GM19035 (cell line): Measurements from ENCODE around the gene TSTD1.
"Not testable (repeated sequence)": the region's sequence is repeated elsewhere in the genome, so short reads cannot be mapped to it uniquely, and the experiment has no call there.

Source experiments
- ATAC-seq: cut with Tn5 transposase; IDR thresholded peaks from one replicate; pipeline ENCODE4 v1.9.1; 2021; ENCODE audit not compliant: unreplicated experiment

Gene TSTD1

GRCh38 chr1:161009602-161010211 lies 29.1 kb downstream of the TSTD1 start:
- ATAC-seq: no peak

GRCh38 chr1:161008869-161009510 lies 29.8 kb downstream of the TSTD1 start:
- no peak for ATAC-seq

DNA sequence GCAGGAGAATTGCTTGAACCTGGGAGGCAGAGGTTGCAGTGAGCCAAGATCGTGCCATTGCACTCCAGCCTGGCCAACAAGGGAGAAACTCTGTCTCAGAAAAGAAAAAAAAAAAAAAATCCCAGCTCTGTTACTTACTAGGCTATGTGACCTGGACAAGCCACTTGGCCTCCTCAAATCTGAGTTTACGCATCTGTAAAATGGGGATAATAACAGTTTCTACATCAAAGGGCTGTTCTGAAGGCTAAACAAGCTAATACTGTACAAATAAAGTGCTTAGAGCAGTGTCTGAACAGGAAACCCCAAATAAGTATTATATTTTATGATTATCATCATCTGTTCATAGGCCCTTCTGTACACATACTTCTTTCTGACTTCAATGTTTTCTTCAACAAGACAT lies 31.4 kb downstream of the TSTD1 start:
- no peak for ATAC-seq

- ATAC-seq: no peak
Observed at GRCh38 chr1:161006563-161006962, 32.2 kb downstream of the TSTD1 start.

GRCh38 chr1:161001525-161001924 lies 37.2 kb downstream of the TSTD1 start:
- ATAC-seq: no peak

- ATAC-seq: no peak
Observed at GRCh38 chr1:161000736-161001480, 37.9 kb downstream of the TSTD1 start.

DNA sequence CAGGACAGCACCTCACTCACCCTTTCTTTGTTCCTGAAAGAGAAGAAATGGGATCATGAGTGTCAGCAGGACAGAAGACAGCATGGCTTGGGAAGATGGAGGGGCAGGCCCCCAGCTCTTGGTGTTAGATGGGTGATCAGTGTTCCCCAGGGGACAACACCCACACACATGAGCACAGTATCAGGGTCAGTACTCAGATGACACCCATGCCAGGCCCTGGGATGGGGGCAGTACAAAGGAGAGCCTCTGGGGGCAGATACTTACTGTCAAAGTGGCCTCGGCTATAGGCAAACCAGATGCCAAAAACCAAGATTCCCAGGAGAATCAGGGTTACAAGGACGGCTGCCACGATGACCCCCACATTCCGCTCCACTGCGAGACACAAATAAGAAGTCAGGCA lies 39.4 kb downstream of the TSTD1 start:
- no peak for ATAC-seq

GRCh38 chr1:160997323-160998038 lies 41.3 kb downstream of the TSTD1 start:
- ATAC-seq: no peak

DNA sequence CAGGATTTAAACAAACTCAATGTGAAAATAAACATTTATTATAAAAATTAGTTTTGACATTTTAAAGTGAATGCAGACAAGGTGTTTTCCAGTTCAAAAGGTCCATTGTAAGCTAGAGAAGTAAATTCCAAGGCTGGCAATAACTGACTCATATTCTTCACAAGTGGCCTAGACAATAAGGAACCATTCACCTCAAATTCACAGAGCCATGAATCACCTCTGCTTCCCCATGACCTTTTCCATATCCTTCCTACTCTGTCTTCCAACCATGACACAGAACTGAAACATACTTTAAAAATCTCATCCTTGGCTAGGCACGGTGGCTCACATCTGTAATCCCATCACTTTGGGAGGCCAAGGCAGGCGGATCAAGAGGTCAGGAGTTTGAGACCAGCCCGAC lies 42.6 kb downstream of the TSTD1 start:
- no peak for ATAC-seq

DNA sequence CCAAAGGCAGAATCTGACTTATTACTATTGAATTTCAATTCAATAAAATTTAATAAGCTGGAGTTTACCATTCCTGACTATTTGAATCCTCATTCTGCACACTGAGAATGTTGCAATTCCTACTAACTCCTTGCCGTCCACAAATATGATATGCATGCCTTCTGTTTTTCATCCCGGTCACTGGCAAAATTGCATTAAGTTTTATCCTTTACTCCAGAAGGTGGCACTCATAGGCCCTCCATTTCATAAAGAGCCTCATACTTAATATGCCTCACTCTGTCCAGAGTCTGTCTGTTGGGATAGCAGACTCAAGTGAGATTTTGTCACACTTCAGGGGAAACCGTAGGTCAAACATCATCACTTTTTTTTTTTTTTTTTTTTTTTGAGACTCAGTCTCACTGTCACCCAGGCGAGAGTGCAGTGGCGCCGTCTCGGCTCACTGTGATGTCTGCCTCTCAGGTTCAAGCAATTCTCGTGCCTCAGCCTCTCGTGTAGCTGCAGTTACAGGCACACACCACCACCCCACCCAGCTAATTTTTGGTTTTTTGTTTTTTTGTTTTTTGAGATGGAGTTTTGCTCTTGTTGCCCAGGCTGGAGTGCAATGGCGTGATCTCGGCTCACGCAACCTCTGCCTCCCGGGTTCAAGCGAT lies 45.1 kb downstream of the TSTD1 start:
- no peak for ATAC-seq

- ATAC-seq: not testable (repeated sequence)
Observed at GRCh38 chr1:160992036-160992435, 46.7 kb downstream of the TSTD1 start.
